Stimulated activated naive CD4-positive, alpha-beta T cell treated with Interleukin-2 at 50 U/mL for 16 hours (primary cell): ENCODE measurements around the gene TCF4.

ENCODE experiments used
- DNase-seq: peaks from one replicate; lab custom pipeline; 2025; lab: John Stamatoyannopoulos, UW

TCF4 gene

DNA sequence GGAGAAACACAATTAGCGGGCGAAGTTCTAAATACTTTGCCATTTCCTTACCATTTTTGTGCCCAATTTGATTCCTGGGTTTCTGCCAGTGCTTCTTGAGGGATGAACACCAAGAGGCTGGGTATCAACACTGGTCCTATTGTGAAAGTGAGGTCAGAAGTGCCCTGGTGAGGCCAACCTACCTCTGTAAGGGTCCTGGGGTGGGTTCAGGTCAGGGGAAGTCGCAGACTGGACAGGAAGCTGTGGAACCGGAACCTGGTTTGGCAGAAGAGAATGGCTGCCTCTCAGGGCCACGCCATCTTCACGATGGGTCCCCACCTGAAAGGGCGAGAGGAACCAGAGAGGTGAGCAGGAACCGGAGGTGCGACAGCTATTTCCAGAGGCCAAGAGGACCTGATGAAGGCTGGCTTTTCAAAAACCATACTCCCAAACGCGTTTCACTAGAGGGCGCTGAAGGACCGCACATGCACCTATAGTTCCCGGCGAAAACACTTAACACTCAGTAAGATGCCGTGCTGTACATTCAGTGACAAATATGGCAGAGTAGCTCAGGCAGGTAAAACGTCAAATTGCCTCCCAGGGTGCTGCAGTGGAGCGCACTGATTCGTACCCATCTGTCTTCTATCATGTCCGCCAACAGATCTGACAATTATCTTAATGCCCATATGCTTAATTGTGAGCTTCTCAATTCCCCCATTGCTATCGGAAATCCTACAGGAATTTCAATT, 353.5 kb downstream of the TCF4 start:
- peak; percentile 4 for DNase-seq

GRCh38 chr18:55233857-55234256, 354.1 kb downstream of the TCF4 start:
- no peak for DNase-seq

DNA sequence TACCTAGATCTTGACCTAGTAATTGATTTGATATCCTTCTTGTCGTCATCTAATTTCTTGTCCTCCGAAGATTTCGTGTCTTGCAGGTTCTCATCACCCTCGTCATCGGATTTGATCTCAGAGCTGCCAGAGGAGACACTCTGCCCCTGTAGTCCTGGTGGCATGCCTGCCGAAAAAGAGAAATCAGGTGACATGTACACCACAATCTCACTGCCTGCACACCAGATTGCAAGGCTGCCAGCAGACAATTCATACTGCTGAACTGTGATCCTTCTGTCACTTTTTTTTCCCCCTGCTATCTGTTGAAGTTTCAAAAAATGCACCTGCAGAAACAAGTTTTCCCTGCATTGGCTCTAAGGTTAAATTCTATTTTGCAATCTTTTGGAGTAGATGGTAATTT, 355.5 kb downstream of the TCF4 start:
- DNase-seq: no peak

GRCh38 chr18:55229682-55230081, 358.3 kb downstream of the TCF4 start:
- no peak for DNase-seq

GRCh38 chr18:55228707-55229106, 359.3 kb downstream of the TCF4 start:
- no peak for DNase-seq

GRCh38 chr18:55228191-55228590, 359.8 kb downstream of the TCF4 start:
- DNase-seq: no peak

GRCh38 chr18:55227771-55228170, 360.2 kb downstream of the TCF4 start:
- no peak for DNase-seq

GRCh38 chr18:55226044-55226443, 361.9 kb downstream of the TCF4 start:
- no peak for DNase-seq

DNA sequence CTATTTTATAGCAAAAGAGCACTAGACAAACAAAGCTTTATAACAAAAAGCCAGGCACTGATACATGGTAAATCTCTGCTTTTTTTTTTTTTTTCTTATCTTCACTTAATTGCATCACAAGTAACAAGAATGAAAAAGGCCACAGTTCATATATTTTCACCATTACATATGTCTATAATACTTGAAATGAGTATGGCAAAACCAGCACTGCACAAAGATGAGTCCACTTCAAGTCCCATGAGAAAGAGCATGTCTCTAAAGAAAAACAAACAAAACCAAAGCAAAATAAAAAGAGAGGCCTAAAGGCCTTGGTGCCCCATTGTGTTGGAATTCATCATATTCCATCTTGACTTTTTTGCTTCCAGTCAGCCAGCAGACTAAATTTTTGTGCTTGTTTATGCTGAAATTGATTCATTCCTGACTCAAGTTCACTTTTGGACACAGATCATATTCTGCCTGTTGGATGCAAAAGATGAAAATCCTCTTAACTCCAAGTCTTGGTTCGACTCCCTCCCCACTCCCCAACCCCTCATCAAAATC, 363.8 kb downstream of the TCF4 start:
- DNase-seq: no peak

DNA sequence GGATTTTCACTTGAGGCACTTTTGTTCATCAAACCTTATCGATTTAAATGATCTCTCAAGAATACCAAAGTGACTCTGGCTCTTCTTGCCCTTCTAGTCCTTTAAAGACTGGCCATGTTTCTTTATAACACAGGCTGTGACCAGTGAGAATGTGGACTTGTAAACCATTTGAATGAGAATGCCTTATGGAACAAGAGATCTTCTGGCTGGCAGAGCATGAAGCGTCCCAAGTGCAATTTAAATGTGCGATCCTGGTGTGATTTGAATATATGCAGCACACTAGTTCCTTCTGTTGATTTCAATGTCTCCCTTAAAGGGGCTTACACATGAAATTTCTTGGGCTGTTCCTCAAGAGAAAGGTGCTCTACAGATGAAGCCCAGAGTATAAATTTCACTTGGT, 366.4 kb downstream of the TCF4 start:
- DNase-seq: no peak

DNA sequence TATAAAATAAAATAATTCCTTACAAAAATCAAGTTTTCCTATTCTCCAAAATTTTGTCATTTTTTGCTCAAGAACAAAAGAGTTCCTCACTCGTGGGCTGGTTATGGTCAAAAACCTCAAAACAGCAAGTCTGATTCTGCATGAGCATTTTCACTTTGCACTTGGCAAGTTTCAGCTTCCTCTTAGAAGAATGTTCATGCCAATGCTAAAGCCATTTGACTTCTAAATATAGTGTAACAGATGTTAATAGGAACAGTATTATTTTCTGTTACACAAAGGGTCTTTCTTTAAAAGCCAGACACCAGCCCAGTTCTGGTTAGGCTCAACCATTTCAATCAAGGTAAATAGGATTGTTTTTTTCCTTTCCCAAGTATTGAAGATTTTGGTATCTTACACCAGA, 367.5 kb downstream of the TCF4 start:
- no peak for DNase-seq

DNA sequence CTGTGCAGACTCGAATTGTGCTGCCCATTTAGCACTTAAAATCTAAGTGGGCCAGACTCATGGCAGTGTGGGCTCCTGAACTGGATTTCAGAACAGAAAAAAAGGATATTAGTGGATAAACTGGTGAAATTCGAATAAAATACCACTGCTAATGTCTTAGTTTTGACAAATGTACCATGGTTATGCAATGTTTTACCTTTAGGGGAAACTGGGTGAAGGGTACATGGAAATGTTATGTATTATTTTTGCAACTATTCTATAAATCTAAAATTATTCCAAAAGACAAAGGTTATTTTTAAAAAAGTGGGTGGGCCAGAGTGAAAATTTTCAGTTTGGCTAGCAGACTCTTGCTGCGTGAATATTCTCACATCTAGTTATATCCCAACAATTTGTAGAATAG, 368.2 kb downstream of the TCF4 start:
- DNase-seq: no peak

GRCh38 chr18:55219059-55219458, 368.9 kb downstream of the TCF4 start:
- no peak for DNase-seq

DNA sequence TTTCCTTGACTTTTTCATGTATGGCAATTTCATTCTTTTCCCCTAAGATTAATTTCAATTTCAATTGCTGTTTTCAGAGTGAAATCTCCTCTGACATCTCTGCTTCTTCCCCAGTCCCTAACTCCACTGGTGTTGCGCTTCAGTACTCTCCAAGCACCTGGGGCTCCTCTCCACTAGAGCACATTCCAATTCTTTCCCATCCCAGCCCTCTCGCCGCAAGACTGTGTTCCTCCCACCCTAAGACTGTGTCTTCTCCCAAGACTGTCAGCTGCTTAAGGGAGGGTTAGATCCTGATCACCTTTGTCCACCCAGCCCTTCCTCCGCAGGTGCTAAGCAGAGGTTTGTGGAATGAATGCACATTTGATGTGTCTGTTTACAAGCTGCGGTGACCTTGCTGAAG, 373.0 kb downstream of the TCF4 start:
- no peak for DNase-seq

GRCh38 chr18:55214534-55214933, 373.5 kb downstream of the TCF4 start:
- DNase-seq: no peak

GRCh38 chr18:55213586-55213985, 374.4 kb downstream of the TCF4 start:
- no peak for DNase-seq

DNA sequence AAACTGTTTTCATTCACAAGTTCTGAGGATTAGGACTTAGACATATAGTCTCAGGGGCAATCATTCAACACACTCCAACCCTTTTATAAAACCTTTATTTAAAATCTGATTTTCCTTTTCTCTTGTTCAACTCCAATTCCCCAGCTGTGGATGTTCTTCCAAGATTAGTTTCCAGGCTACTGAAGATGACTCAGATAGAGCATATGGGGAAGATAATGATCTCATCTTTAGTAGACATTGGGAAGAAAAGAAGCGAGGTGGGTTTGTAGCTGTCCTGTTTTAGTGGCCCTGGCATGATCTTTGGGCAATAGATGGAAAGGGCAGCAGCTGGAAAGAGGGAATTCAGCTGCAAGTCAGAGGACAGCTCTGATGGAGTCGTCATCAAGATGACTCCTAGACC, 381.1 kb downstream of the TCF4 start:
- no peak for DNase-seq

- DNase-seq: no peak
Measured at GRCh38 chr18:55202232-55202917, 385.6 kb downstream of the TCF4 start.

DNA sequence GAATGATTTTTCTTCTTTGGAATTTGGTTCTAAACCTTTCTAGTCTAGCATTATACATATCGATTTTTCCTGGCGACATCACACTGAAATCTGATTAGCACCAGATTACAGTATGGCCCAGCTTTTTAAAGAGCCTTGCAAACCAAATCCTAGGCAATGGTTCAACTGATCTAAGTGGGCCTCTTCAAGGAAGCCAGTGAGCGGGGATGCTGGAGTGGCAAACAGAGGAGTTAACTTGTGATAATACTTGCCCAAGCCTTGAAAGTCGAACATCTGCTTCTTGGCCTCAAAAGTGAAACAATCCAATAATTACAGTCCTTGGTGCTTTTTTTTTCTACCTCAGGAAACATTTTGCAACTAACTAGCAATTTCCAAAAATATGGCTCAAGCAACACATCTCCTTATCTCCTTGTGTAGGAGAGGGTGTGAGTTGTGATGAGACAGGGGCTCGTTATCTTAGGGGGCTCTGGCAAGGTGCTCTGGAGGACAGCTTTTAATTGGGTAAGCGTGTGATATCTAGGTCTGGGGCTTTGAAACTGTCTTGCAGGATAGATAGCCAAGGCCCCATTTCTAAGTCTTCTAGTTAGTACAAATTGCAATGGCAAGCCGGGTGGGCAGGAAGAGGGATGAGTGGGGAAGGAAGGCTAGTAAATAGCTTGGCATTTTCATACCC, 388.6 kb downstream of the TCF4 start:
- no peak for DNase-seq

GRCh38 chr18:55195863-55196262, 392.1 kb downstream of the TCF4 start:
- no peak for DNase-seq

GRCh38 chr18:55189972-55190371, 398.0 kb downstream of the TCF4 start:
- no peak for DNase-seq

GRCh38 chr18:55186588-55186987, 401.4 kb downstream of the TCF4 start:
- no peak for DNase-seq

GRCh38 chr18:55185391-55185790, 402.6 kb downstream of the TCF4 start:
- DNase-seq: no peak
